HepG2 (cell line): Measurements from ENCODE around the gene NF2. TPM values are rescaled to one million over a fixed set of nuclear protein-coding genes. Genes with fewer than 3 reads are reported as not detected.

Experiments
- CAMTA2 ChIP-seq: sonication (generic); formaldehyde crosslinking; IDR thresholded peaks from 2 replicates; pipeline ENCODE4 v1.4.0; 2020; ENCODE audit warnings: mild to moderate bottlenecking, missing genetic modification reagents, borderline replicate concordance
- CCDC6 ChIP-seq: sonication (generic); formaldehyde crosslinking; IDR thresholded peaks from 2 replicates; pipeline ENCODE4 v1.8.1; 2022; ENCODE audit warnings: mild to moderate bottlenecking, missing genetic modification reagents, moderate library complexity
- DNMT1 ChIP-seq: sonication (generic); formaldehyde crosslinking; IDR thresholded peaks from 2 replicates; pipeline ENCODE4 v1.5.1; 2020; ENCODE audit warnings: mild to moderate bottlenecking, missing genetic modification reagents
- FOXA1 ChIP-seq, 2 experiments: fragments of 450-650 bp in 1 of 2; sonication (generic) in 1 of 2; formaldehyde crosslinking in 1 of 2; IDR thresholded peaks; 2 replicates each; pipeline versions ENCODE4 v1.4.0 to v1.6.1; 2016 to 2020; ENCODE audit warnings: missing genetic modification reagents in 1 of 2
- FOXK1 ChIP-seq: sonication (generic); formaldehyde crosslinking; IDR thresholded peaks from 2 replicates; pipeline ENCODE4 v1.4.0; 2020; ENCODE audit warnings: low read depth, missing genetic modification reagents, borderline replicate concordance
- GMEB2 ChIP-seq: IDR thresholded peaks from 2 replicates; pipeline ENCODE4 v1.6.1; 2016; ENCODE audit warnings: missing biosample characterization, missing genetic modification reagents, low read depth
- HNRNPH1 ChIP-seq: fragments of 200-400 bp; formaldehyde crosslinking; optimal IDR thresholded peaks from 2 replicates; pipeline ENCODE3; 2017; ENCODE audit warnings: mild to moderate bottlenecking, low read depth, low read length
- KLF12 ChIP-seq: sonication (generic); formaldehyde crosslinking; IDR thresholded peaks from 2 replicates; pipeline ENCODE4 v1.4.0; 2020; ENCODE audit warnings: missing genetic modification reagents, borderline replicate concordance
- MLLT10 ChIP-seq: sonication (generic); formaldehyde crosslinking; IDR thresholded peaks from 2 replicates; pipeline ENCODE4 v1.4.0; 2020; ENCODE audit warnings: missing genetic modification reagents
- NCOA1 ChIP-seq: sonication (generic); formaldehyde crosslinking; IDR thresholded peaks from 2 replicates; pipeline ENCODE4 v1.9.0; 2021; ENCODE audit warnings: missing genetic modification reagents
- NONO ChIP-seq, 2 experiments: fragments of 450-650 bp in 1 of 2; sonication (generic) in 1 of 2; formaldehyde crosslinking in 1 of 2; IDR thresholded peaks in 1 of 2; conservative IDR thresholded peaks in 1 of 2; 2 replicates each; pipeline versions ENCODE4 v1.6.1 to v1.8.0; 2017 to 2022; ENCODE audit warnings: mild to moderate bottlenecking in 1 of 2, missing genetic modification reagents in 1 of 2, moderate library complexity in 1 of 2
- PAWR ChIP-seq: sonication (generic); formaldehyde crosslinking; IDR thresholded peaks from 2 replicates; pipeline ENCODE4 v1.4.0; 2020; ENCODE audit warnings: missing genetic modification reagents, mild to moderate bottlenecking, borderline replicate concordance
- PCBP2 ChIP-seq: fragments of 200-400 bp; formaldehyde crosslinking; optimal IDR thresholded peaks from 2 replicates; pipeline ENCODE3; 2018; ENCODE audit warnings: low read length, low read depth; ENCODE audit not compliant: poor library complexity, severe bottlenecking
- PHF8 ChIP-seq: sonication (generic); formaldehyde crosslinking; IDR thresholded peaks from 2 replicates; pipeline ENCODE4 v1.5.0; 2020; ENCODE audit warnings: missing genetic modification reagents
- SALL2 ChIP-seq: sonication (generic); formaldehyde crosslinking; IDR thresholded peaks from 2 replicates; pipeline ENCODE4 v1.8.1; 2023; ENCODE audit warnings: mild to moderate bottlenecking, missing genetic modification reagents, inconsistent platforms
- SIX1 ChIP-seq: sonication (generic); formaldehyde crosslinking; IDR thresholded peaks from 2 replicates; pipeline ENCODE4 v1.4.0; 2020; ENCODE audit warnings: missing genetic modification reagents, borderline replicate concordance
- SRSF1 ChIP-seq: fragments of 200-400 bp; formaldehyde crosslinking; optimal IDR thresholded peaks from 2 replicates; pipeline ENCODE3; 2017; ENCODE audit warnings: mild to moderate bottlenecking, low read depth, low read length, moderate library complexity
- TAF15 ChIP-seq: fragments of 200-400 bp; formaldehyde crosslinking; IDR thresholded peaks from one replicate; pipeline ENCODE4 v1.6.1; 2018; ENCODE audit warnings: mild to moderate bottlenecking, low read depth, low read length; ENCODE audit not compliant: poor library complexity, severe bottlenecking
- TCF12 ChIP-seq, 2 experiments: fragments of 450-650 bp in 1 of 2; sonication (generic) in 1 of 2; formaldehyde crosslinking in 1 of 2; IDR thresholded peaks; 2 replicates each; pipeline versions ENCODE4 v1.6.1 to v1.8.0; 2017 to 2022; ENCODE audit warnings: antibody characterized with exemption in 1 of 2, mild to moderate bottlenecking in 1 of 2, missing genetic modification reagents in 1 of 2, moderate library complexity in 1 of 2
- TEAD3 ChIP-seq: optimal IDR thresholded peaks from 2 replicates; pipeline ENCODE3; 2016; ENCODE audit warnings: borderline replicate concordance
- YEATS4 ChIP-seq: sonication (generic); formaldehyde crosslinking; IDR thresholded peaks from 2 replicates; pipeline ENCODE4 v1.4.0; 2020; ENCODE audit warnings: missing genetic modification reagents, borderline replicate concordance
- ZBTB7A ChIP-seq: sonication (generic); formaldehyde crosslinking; IDR thresholded peaks from 2 replicates; pipeline ENCODE4 v1.8.0; 2022; ENCODE audit warnings: mild to moderate bottlenecking, missing genetic modification reagents
- ZIK1 ChIP-seq: sonication (generic); formaldehyde crosslinking; IDR thresholded peaks from 2 replicates; pipeline ENCODE4 v1.5.0; 2020; ENCODE audit warnings: mild to moderate bottlenecking, low read depth, missing genetic modification reagents, borderline replicate concordance
- ZNF101 ChIP-seq: sonication (generic); formaldehyde crosslinking; IDR thresholded peaks from 2 replicates; pipeline ENCODE4 v1.4.0; 2020; ENCODE audit warnings: mild to moderate bottlenecking, low read depth, missing genetic modification reagents, borderline replicate concordance
- ZNF263 ChIP-seq: sonication (generic); formaldehyde crosslinking; IDR thresholded peaks from 2 replicates; pipeline ENCODE4 v1.4.0; 2020; ENCODE audit warnings: missing genetic modification reagents
- ZNF296 ChIP-seq: sonication (generic); formaldehyde crosslinking; conservative IDR thresholded peaks from 2 replicates; pipeline ENCODE4 v1.5.0; 2020; ENCODE audit warnings: mild to moderate bottlenecking, missing genetic modification reagents
- ZNF616 ChIP-seq: sonication (generic); formaldehyde crosslinking; IDR thresholded peaks from 2 replicates; pipeline ENCODE4 v1.5.0; 2020; ENCODE audit warnings: low read depth, mild to moderate bottlenecking, missing genetic modification reagents
- ZNF703 ChIP-seq: sonication (generic); formaldehyde crosslinking; IDR thresholded peaks from 2 replicates; pipeline ENCODE4 v1.5.1; 2020; ENCODE audit warnings: missing genetic modification reagents, mild to moderate bottlenecking, moderate library complexity, borderline replicate concordance
- ZNF816 ChIP-seq: sonication (generic); formaldehyde crosslinking; IDR thresholded peaks from 2 replicates; pipeline ENCODE4 v1.8.0; 2022; ENCODE audit warnings: missing genetic modification reagents, mild to moderate bottlenecking, borderline replicate concordance
- ZNF879 ChIP-seq: sonication (generic); formaldehyde crosslinking; IDR thresholded peaks from 2 replicates; pipeline ENCODE4 v1.8.1; 2023; ENCODE audit warnings: missing genetic modification reagents
- polyA plus RNA-seq, 8 experiments: library from polyadenylated mRNA; depleted of rRNA in 3 of 8; stranded (reverse) in 7 of 8; unstranded in 1 of 8; fragments of >200 nt; fragmentation: Illumina TruSeq in 4 of 8; extraction: Trizol in 4 of 8; gene quantifications; 2 replicates each; pipeline versions ENCODE4 v1.2.1 to v1.2.3, GENCODE V29; 2011 to 2016; ENCODE audit warnings: low read depth in 4 of 8, missing spikeins in 1 of 8, mixed read lengths in 1 of 8; ENCODE audit not compliant: insufficient read depth in 1 of 8
- total RNA-seq, 5 experiments: library from RNA; depleted of rRNA; stranded (reverse); fragments of >200 nt; fragmentation: Illumina TruSeq; extraction: Trizol; gene quantifications; 2 replicates each; pipeline ENCODE4 v1.2.3, GENCODE V29; 2016; ENCODE audit warnings: low read depth in 1 of 5

The NF2 gene
- total and polyA plus RNA-seq, 2 of the 13 experiments (the other 11 are each of a cell fraction or from before 2014, with no cell fraction given), result 9.3 to 33.3 TPM

GRCh38 chr22:29716814-29717545 is 113.5 kb downstream of the NF2 start (continued):
- TF ChIP-seq NONO (IDR thresholded peaks at IDR 0.05), result no peak
- no peak for TF ChIP-seq NONO (CRISPR knock-in tag; conservative IDR thresholded peaks at IDR 0.05)
- TF ChIP-seq PHF8 (CRISPR knock-in tag), result peak; percentile 49
- no peak for TF ChIP-seq PCBP2
- TF ChIP-seq DNMT1 (CRISPR knock-in tag), result no peak
- peak; percentile 81; the same call in 1 of the 2 replicates for TF ChIP-seq FOXK1 (CRISPR knock-in tag)
- TF ChIP-seq TCF12 (IDR thresholded peaks at IDR 0.05), result no peak
- TF ChIP-seq TCF12 (CRISPR knock-in tag; IDR thresholded peaks at IDR 0.05), result no peak
- TF ChIP-seq TEAD3 (CRISPR knock-in tag), result peak; percentile 51
- TF ChIP-seq ZNF101 (CRISPR knock-in tag), result no peak
- no peak for TF ChIP-seq MLLT10
- TF ChIP-seq ZNF879 (CRISPR knock-in tag), result peak; percentile 67; the same call in 1 of the 2 replicates
- TF ChIP-seq HNRNPH1, result no peak
- TF ChIP-seq SALL2 (CRISPR knock-in tag), result peak; percentile 59; the same call in 1 of the 2 replicates
- no peak for TF ChIP-seq PAWR (CRISPR knock-in tag)
- no peak for TF ChIP-seq FOXA1 (IDR thresholded peaks at IDR 0.05)
- TF ChIP-seq FOXA1 (CRISPR knock-in tag; IDR thresholded peaks at IDR 0.05), result no peak
- TF ChIP-seq SIX1 (CRISPR knock-in tag), result peak; percentile 56; the same call in 1 of the 2 replicates
- TF ChIP-seq ZNF296, result 0 out of 2 replicates have a peak, but pooled peaks have one; percentile 54
- TF ChIP-seq ZNF816 (CRISPR knock-in tag), result no peak
- no peak for TF ChIP-seq SRSF1
- no peak for TF ChIP-seq TAF15
- TF ChIP-seq ZNF263 (CRISPR knock-in tag), result peak; percentile 60; the same call in 1 of the 2 replicates
- peak; percentile 77 for TF ChIP-seq ZNF616 (CRISPR knock-in tag)
- TF ChIP-seq YEATS4, result no peak; the same call in 1 of the 2 replicates
- no peak for TF ChIP-seq GMEB2
- peak; percentile 83; the same call in 1 of the 2 replicates for TF ChIP-seq CCDC6 (CRISPR knock-in tag)
- TF ChIP-seq ZNF703 (CRISPR knock-in tag), result no peak
- TF ChIP-seq CAMTA2, result no peak
- 0 out of 2 replicates have a peak, but pooled peaks have one; percentile 34 for TF ChIP-seq ZBTB7A (CRISPR knock-in tag)
- no peak for TF ChIP-seq NCOA1 (CRISPR knock-in tag)
- 0 out of 2 replicates have a peak, but pooled peaks have one; percentile 63 for TF ChIP-seq ZIK1 (CRISPR knock-in tag)
- TF ChIP-seq KLF12 (CRISPR knock-in tag), result peak; percentile 55; the same call in 1 of the 2 replicates
